Measurements from ENCODE around the gene SLC39A13.

SLC39A13 gene

DNA sequence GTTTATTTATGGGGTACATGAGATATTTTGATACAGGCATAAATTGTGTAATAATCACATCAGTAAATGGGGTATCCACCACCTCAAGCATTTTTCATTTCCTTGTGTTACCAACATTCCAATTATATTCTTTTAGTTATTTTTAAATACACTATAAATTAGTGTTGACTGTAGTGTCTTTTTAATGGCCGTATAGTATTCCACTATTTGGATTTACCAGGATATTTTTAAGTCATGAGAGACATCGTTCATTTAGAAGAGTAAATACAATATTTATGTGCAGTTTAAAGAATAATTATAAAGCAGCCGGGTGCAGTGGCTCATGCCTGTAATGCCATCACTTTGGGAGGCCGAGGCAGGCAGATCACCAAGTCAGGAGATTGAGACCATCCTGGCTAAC is 23.9 kb upstream of the SLC39A13 start:
- no peak for DNase-seq (ENCODE audit: low read depth in 2 of 2)

DNA sequence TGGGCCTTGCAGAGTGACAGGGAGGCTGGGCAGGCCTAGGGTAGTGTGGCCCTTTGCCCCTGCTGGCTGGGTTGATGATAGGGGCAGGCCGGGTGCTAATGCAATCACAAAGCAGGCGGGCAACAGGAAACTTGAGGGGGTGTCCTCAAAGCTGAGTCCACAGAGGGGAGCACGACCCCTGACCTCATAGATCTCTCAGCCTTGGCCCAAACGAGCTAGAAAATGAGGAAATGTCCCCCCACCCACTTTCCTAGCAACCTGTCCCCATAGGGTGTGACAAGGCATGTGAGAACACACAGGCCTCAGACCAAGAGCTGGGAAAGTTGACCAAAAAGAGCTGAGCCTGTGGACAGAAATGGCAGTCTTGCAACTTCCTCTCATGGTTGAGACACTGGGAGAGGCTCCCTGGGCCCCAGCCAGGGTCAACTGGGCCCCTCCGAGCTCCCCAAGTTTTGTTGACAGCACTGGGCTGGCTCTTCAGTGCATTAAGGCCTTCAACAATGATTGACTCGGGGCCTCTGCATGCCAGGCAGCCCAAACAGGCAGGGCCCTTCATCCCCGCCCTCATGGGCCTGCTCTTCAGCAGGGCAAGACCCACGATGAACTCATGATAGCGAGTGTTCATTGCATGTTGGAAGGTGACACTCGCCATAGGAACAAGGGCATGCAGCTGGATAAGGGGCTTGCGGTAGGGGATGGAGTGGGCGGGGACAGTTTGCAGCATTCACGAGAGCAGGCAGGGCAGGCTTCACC is 20.3 kb upstream of the SLC39A13 start:
- no peak for DNase-seq (ENCODE audit: low read depth in 2 of 2)

DNA sequence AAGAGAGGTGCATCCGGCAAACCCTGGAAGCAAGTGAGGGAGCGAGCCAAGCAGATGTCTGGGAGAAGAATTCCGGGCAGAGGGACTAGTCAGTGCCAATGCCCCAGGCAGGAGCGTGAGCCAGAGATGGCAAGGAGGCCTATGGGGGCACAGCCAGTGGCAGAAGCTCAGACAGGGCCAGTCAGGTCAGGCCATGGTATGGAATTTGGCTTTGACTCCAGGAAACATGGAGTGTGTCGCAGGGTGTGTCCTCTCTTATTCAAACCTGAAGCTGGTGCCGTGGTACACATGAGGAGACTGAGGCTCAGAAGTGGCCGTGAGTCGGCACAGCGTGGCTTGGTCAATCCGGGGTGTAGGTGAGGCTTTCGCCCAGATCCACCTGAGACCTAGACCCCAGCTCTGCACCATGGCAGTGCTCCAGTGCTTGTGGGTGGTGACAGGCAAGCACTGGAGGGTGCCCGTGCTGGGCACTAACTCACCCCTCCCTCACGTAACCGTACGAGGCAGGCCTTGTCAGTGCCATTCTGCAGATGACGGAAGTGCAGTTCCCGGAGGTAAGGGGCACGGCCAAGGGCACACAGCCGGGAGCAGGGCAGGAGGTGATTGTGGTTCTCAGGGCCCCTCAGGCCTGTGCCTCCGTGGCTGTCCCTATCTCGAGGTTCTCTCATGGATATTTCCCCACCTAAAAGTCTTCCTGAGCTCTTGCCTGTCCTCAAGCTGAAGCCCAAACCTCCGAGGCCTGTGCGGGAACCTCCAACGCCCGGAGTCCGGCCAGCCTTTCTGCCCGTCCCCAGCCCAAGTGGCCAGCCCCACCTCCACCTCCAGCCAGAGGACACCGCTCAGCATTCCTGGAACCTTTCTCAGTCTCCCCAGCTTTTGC is 19.5 kb upstream of the SLC39A13 start:
- DNase-seq (ENCODE audit: low read depth in 2 of 2) = no peak

DNA sequence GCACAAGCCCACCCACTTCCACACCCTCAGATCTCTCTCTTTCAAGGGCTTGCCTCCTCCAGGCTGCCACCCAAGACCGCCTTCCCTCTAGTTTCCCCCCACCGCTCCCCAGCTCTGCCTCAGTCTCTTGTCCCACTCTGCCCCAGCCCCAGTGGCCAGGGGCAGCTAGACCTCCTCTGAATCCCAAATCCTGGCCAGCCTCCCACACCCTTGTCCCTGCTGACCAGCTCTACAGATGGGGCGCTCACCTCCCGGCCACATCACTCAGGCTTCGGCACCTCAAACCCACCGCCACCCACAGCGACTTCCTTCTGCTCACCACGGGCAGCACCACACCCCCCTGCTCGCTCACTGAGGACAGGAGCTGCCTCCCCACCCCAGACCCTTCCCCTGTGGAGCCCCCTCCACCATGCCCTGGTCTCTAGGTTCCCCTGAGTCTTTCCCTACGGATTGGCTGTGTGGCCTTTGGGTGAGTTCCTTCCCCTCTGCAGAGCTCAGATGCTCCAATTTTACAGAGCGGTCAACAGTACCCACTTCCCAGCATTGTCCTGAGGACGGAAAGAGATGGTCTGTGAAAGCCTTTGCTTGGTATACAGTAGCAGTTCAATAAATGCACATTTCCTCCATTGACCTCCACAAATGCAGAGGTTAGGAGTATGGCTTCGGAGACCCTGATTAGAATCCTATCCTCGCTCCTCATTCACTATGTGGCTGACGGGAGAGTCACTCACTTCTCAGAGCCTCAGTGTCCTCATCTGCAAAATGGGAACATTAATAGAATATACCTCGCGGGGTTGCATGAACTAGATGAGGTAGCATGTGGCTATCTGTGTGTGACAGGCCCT is 18.6 kb upstream of the SLC39A13 start:
- no peak for DNase-seq (ENCODE audit: low read depth in 2 of 2)

DNA sequence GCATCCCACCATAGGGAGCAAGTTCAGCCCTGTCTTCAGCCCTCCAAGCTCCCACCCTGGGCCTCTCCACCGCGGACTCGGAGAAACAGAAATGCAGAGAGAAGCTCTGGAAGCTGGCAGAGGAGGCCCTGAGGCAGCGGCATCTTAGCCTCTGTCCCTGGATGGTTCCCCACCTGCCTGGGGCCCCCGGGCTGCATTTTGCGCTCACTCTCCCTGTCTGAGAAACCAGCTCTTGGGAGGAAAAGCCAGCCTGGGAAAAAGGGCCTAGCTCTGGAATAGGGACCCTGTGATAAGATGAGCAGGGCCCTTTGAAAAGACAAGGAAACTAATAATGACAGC is 18.0 kb upstream of the SLC39A13 start:
- DNase-seq (ENCODE audit: low read depth in 2 of 2) = no peak

DNA sequence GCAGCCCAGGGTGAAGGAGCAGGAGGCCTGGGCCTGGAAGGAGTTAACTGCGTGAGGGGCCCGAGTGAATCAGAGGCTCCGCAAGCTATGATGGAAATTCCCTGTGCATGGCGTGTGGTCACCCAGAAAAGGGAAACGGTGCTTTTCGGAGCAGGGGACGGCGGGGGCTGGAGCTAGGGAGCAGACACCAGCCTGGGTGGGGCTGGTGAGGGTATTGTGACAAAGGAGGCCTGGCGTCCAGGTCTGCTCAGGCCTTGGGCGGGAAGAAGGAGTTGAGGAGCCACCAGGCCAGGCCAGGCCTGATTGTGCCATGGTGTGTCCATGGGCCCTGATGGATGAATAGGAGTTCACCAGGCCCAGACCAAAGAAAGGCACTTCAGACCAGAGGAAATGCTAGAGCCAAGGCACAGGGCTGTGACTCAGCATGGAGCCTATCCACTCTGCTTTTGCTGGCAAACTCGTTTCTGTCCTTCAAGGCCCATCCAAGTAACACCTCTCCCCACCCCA is 17.3 kb upstream of the SLC39A13 start:
- no peak for DNase-seq (ENCODE audit: low read depth in 2 of 2)

DNA sequence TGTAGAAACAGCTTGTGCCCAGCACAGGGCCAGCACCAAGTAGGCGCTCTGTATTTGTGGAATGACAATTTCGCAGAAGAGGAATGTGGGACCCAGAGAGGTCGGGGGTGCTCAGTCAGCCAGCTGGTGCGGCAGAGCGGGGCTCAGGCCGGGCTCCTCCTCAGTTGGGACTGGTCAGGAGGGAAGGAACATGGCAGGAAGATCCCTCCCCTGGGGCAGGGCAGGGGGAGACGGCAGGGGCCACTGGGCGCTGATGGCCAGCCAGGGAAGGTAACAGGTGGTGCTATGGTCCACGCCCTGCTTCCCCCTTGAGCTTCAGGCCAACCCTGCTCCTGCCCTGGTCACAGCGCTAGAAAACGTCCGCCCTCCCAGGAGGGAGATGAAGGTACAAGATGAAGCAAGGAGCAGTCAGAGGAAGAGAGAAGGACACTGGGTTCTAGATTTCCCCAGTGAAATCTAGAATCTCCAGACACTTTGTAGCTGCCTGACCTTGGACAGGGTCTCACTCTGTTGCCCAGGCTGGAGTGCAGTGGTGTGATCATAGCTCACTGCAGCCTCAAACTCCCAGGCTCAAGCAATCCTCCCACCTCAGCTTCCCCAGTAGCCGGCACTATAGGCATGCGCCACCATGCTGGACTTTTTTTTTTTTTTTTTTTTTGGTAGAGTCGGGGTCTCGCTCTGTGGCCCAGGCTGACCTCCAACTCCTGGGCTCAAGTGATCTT is 16.5 kb upstream of the SLC39A13 start:
- no peak for DNase-seq (ENCODE audit: low read depth in 2 of 2)

DNA sequence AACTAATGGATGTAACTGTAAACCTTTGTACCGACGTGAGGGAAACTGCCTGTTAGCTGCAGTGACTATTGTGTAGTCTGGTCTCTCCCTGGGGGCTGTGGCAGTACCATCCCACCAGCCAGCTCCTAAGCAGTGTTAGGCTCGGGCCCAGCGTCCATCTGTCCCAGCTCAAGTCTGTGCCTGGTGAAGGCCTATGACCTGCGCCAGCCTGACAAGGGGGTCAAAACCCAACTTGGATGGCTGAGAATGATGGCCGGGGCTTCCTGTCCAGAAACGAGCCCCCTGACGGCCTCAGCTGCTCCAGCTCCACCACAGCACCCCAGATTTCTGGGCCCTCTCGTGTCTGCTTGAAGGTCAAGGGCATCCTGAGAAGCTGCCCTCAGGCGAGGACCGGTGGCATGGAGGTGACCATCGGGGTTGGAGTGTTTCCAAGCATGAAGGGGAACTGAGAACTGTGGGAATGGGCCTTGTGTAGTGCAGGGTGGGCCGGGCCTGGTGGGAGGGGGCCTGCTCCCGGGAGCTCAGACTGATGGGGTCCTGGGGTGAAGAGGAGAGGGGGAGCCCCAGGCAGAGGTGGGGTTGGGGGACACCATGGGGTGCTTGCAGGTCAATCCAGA is 15.7 kb upstream of the SLC39A13 start:
- no peak for DNase-seq (ENCODE audit: low read depth in 2 of 2)

DNA sequence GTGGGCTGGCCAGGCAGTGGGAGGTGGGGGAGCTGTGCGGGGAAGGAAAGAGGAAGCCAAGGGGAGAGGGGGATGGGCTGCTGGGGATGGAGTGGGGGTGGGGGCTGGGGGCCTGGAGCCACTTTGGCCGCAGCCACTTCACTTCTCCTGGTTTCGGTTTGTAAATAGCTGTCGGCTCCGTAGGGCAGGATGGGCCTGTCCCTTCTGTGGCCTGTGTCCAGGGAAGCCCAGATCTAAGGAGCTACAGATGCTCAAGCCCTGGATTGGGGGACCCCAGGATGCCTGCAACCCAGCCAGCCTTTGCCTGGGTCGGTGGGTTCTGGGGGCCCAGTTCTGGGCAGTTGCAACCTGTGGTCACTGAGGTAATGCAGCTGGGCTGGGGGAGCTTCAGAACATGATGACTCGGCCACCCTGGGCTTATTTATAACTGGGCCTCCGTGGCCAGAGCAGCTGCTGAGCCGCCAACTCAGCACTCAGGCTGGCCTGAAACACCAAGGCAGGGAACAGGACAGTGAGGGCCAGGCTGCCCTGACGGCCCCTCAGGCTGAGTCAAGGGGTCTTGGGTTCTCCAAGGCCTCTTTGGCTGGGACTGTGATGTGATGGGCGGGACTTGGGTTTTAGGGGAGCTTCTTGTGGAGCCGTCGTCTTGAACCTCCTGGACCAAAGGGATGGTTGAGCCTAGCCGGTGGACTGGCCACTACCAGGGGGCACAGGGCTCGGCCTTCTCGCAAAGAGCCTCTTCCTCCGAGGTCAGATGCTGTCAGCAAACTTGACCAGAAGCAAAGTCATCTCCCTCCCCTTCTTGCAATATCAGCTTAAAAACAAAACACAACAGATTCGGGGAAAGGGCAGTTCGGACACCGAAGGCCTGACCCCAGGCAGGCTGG is 15.0 kb upstream of the SLC39A13 start:
- no peak for DNase-seq (ENCODE audit: low read depth in 2 of 2)

DNA sequence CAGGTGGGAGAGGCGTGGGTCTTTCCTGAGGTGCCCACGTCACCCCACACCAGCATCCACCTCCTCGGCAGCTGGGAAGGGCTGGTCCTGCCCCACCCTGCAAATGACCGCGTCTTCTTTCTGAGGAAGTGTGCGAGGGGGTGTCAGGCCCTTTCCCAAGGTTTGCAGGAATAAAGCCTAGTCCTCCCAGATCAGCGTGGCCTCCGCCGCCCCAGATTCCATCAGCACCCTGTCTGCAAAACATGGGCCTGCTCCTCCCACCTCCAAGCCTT is 14.4 kb upstream of the SLC39A13 start:
- DNase-seq (ENCODE audit: low read depth in 2 of 2) = no peak

DNA sequence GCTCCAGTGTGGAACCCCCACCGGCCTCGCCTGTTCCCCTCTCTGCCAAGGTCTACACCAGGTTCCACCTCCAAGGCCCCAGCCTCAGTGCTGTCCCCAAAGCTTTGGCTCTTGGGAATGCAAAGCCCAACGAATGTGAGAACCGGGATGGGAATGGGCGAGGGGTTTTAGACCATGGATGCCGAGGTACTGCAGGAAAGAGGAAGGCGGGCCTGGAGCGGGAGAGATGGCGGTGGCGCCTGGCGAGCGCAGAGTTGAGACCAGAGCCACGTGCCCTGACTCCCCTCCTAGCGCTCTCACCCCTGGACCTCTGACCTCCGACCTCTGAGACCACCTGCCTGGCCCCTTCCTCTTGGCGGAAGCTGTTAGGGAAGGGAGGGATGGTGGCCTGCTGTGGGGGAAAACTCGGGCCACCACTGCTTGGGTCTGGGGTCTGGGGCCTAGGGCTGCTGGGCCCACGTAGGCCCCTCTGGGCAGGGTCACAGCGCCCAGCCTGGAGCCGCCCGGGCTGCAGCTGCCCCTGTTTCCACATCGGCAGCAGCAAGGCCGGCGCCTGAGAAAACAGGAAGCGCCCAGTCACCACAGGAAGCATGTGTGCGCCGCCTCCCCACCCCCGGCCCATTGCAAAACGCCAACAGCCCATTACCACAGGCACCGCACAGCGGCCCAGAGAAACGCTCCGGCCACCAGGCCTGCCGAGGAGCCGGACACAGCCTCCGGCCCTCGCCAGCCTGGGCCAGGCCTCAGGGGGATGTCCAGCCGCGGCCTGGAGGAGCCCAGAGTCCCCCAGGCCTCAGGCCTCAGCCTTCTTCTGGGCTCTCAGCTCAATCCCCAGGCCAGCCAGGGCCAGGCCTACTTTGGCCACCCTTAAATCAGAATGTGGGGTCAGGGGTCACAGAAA is 13.8 kb upstream of the SLC39A13 start:
- DNase-seq (ENCODE audit: low read depth in 2 of 2) = peak in 1 of 2 donors; percentile 23

DNA sequence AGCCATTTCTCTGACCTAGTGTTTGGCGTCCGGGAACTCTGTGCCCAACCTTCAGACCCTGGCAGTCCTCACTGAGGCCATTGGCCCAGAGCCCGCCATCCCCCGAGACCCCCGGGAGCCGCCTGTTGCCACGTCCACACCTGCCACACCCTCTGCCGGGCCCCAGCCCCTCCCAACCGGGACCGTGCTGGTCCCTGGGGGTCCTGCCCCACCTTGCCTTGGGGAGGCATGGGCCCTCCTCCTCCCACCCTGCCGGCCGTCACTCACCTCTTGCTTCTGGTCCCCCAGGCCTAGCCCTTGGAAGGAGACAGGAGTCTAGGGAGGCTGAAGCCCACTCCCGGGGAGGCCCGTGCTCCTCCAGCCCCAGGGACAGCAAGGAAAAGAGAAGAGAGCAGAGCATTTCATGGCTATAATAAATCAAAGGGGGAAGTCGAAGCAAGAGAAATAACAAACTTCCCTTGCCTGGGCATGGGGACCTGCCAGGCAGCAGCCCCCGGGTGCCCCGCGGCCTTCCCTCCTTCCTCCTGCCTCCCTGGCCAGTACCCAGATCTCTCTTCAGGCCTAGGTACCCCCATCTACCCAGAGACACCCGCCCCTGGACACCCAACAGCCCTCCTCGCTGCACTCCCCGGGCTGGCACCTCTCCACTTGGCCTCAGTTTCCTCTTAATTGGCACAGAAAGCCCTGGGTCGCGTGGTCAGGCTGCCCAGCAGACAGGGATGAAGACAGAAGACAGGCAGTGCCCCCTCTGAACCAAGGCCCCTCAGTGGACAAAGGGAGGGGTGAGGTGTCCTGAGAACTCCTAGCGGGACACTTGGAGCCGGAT is 13.0 kb upstream of the SLC39A13 start:
- no peak for DNase-seq (ENCODE audit: low read depth in 2 of 2)

DNA sequence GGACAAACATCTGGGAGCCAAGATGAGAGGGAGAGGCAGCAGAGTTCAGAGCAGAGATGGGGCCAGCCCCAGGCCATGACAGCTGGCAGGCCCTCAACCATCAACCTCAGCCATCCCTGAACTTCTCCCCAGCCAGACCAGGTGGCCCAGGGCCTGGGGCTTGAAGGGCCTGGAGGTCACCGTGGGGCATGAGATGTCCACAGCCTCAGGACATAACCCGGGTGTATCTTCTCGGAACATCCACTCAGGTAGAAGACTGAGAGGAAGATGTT is 12.4 kb upstream of the SLC39A13 start:
- DNase-seq (ENCODE audit: low read depth in 2 of 2) = no peak

DNA sequence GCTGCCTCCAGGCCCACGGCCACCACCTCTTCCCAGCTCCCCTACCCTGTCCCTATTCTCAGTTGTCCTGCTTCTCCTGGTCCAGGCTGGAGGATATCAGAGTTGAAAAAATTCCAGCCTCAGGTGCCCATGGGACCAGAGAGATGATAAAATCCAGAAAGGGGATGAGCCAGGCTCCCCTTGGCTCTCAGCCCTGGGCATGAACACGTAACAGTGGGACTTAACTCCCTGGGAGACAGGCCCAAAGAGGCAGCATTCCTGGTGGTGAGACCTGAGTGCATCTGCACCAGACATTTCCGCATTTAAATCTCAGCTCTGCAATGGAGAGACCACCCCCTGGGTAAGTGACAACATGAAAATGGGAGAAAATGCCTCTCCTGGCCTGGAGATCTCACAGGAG is 10.4 kb upstream of the SLC39A13 start:
- no peak for DNase-seq (ENCODE audit: low read depth in 2 of 2)

DNA sequence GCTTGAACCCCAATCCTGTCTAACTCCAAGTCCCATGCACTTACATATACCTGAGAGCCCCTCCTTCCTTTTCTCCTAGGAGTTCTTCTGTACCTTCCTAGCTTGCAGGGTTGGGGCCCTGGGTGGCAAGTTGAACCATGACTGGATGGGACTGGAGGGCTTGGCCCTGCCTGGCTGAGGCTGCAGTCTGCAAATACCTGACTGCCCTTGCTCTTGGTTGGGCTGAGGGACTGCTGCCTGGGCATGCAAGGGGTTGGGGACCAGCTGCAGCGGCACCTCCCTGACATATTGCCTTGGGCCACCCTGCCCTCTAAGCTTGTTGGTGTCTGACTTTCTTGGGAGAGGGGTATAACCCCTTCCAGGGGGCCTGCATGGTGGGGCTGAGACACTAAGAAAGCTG is 9.8 kb upstream of the SLC39A13 start:
- DNase-seq (ENCODE audit: low read depth in 2 of 2) = no peak

DNA sequence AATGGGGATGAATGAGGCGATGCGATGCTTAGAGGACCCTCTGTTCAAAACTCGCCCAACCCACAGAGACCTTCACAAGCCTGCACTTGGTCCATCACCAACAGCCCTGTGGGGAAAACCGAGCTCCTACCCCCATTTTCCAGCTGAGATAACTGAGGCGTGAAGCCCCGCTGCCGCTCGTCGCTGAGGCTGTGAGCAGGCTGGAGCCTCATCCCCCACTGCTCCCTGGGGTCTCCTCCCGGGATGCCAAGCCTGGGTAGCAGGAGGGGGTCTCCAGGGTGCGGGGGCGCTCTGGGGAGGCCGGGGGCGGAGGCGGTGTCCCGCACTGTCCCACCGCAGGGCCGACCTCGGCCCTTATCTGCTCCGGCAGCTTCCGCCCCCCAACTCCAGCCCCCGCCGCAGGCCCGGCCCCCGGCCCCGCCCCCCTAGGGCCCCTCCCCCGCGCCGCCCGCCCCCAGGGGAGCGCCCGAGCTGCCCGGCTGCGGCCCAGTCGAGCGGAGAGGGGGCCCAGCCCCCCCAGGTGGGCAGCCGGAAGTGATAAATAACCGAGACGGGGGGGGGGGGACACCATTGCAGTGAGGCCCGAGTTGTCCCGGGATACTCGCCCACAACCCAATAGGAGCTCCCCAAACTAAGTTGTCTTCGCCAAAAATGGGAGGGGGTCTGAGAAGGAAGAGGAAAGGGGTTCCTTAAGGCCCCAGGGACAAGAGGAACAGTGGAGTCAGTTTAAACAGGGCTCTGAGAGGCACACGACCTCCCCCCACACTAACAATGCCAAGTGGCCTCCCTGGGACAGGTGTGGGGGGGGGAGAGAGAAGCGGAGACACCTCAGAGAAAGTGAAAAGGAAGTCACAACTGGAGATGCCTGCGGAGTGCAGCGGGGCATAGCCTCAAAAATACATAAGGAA is 8.3 kb upstream of the SLC39A13 start:
- DNase-seq (ENCODE audit: low read depth in 2 of 2) = peak in 1 of 2 donors; percentile 26

DNA sequence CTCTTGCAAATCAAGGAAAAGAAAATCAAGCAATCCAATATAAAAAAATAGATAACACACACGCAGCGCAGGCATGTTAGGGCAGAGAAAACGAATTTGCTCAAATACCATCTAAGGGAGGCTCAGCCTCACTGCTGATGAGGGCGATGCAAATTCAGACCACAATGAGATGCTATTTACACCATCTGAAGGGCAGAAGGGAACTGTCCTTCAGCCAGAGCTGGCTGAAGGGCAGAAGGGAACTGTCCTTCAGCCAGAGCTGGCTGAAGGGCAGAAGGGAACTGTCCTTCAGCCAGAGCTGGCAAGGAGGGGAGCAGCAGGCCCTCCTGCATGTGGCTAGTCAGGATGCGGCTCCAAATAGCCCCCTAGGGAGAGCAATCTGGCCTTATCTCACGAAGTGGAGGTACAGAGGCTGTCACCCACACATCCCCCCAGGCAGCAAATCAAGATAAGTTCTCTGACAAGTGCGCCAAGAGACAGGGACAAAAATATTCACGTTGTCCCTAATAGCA is 7.6 kb upstream of the SLC39A13 start:
- no peak for DNase-seq (ENCODE audit: low read depth in 2 of 2)

All from stimulated activated CD8-positive, alpha-beta memory T cell treated with anti-CD3 and anti-CD28 coated beads, Interleukin-15, amount 100 ng/mL, for 4 hours (primary cell).